HepG2 (cell line): ENCODE results near the gene RTP2. TPM values are rescaled to one million over a fixed set of nuclear protein-coding genes. Genes with fewer than 3 reads are reported as not detected.

Experiments
- AHDC1 ChIP-seq: sonication (generic); formaldehyde crosslinking; IDR thresholded peaks from 2 replicates; pipeline ENCODE4 v1.5.1; 2020; ENCODE audit warnings: mild to moderate bottlenecking, missing genetic modification reagents, borderline replicate concordance
- DZIP1 ChIP-seq: sonication (generic); formaldehyde crosslinking; IDR thresholded peaks from 2 replicates; pipeline ENCODE4 v1.5.0; 2020; ENCODE audit warnings: mild to moderate bottlenecking, missing genetic modification reagents
- KMT2A ChIP-seq: sonication (generic); formaldehyde crosslinking; IDR thresholded peaks from 2 replicates; pipeline ENCODE4 v1.4.0; 2020; ENCODE audit warnings: missing genetic modification reagents
- MAFK ChIP-seq, 2 experiments: IDR thresholded peaks in 1 of 2; conservative IDR thresholded peaks in 1 of 2; 2 replicates each; pipeline ENCODE4 v1.6.1; 2011; ENCODE audit warnings: improper control_type of control experiment in 2 of 2, low read length in 2 of 2
- MAZ ChIP-seq, 2 experiments: sonication (generic) in 1 of 2; formaldehyde crosslinking in 1 of 2; IDR thresholded peaks; 2 replicates each; pipeline versions ENCODE4 v1.5.0 to v1.6.1; 2012 to 2020; ENCODE audit warnings: low read depth in 2 of 2, mild to moderate bottlenecking in 2 of 2, borderline replicate concordance in 1 of 2, improper control_type of control experiment in 1 of 2, low read length in 1 of 2, missing genetic modification reagents in 1 of 2, moderate library complexity in 1 of 2
- NFAT5 ChIP-seq: sonication (generic); formaldehyde crosslinking; IDR thresholded peaks from 2 replicates; pipeline ENCODE4 v1.4.0; 2020; ENCODE audit warnings: missing genetic modification reagents
- RBM22 ChIP-seq: fragments of 200-400 bp; formaldehyde crosslinking; optimal IDR thresholded peaks from 2 replicates; pipeline ENCODE3; 2017; ENCODE audit warnings: mild to moderate bottlenecking, low read length, moderate library complexity
- ZNF33A ChIP-seq: sonication (generic); formaldehyde crosslinking; IDR thresholded peaks from 2 replicates; pipeline ENCODE4 v1.5.1; 2020; ENCODE audit warnings: missing genetic modification reagents, mild to moderate bottlenecking, moderate library complexity, borderline replicate concordance
- polyA plus RNA-seq, 8 experiments: library from polyadenylated mRNA; depleted of rRNA in 3 of 8; stranded (reverse) in 7 of 8; unstranded in 1 of 8; fragments of >200 nt; fragmentation: Illumina TruSeq in 4 of 8; extraction: Trizol in 4 of 8; gene quantifications; 2 replicates each; pipeline versions ENCODE4 v1.2.1 to v1.2.3, GENCODE V29; 2011 to 2016; ENCODE audit warnings: low read depth in 4 of 8, missing spikeins in 1 of 8, mixed read lengths in 1 of 8; ENCODE audit not compliant: insufficient read depth in 1 of 8
- total RNA-seq, 5 experiments: library from RNA; depleted of rRNA; stranded (reverse); fragments of >200 nt; fragmentation: Illumina TruSeq; extraction: Trizol; gene quantifications; 2 replicates each; pipeline ENCODE4 v1.2.3, GENCODE V29; 2016; ENCODE audit warnings: low read depth in 1 of 5
- TF ChIP-seq, protein P1 (sequence below): sonication (generic); formaldehyde crosslinking; IDR thresholded peaks from 2 replicates; pipeline ENCODE4 v1.9.0; 2022; ENCODE audit warnings: missing genetic modification reagents, mild to moderate bottlenecking, borderline replicate concordance

RTP2 gene
- total and polyA plus RNA-seq, 2 of the 13 experiments (the other 11 are each of a cell fraction or from before 2014, with no cell fraction given), result not detected

DNA sequence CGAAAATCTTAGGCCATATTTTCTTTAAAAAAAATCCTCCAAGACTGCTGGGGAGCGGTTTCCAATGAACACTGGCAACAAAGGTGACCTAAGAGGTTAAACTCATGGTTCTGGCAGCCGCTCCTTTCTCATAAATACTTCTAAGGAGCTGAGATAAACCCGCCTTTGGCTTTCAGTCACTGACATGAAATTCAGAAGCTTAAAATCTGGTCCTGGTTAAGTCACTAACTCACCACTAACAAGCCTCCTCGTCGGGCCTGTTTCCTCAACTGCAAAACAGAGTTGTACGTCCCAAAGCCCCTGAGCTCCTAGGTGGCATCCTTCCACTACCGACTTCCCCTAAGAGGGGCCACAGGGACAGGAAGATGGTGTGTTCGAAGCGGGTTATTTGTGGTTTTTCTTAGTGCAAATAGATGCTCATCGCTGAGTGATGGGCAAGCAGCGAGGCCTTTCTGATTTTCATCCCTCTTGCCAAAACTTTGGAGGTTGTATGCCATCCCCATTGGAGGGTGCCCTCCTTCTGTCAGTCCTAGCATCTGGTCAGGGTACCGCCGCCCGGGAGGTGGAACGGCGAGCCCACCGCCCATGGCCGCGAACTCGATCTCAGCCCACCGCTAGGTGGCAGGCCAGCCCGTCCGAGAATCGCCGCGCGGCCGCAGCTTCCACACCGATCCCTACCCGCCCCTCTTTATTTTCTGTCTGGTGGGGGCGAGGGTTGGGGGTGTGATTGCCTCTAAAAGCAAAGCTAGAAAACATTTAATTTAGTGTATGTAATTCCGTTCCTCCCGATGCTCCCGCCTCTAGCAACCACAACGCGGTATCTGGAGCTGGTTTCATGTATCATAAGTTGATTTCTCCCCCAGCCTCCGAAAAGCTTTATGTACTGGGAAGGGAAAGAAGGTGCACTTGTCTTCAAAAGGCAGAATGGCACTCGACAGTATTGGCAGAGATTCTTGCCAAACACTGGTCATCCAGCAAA lies 38.4 kb upstream of the RTP2 start (continued):
- TF ChIP-seq AHDC1 (CRISPR knock-in tag) (no peak), ZNF33A (no peak), MAZ (IDR thresholded peaks at IDR 0.05; ENCODE audit: borderline replicate concordance, low read depth, low read length) (peak; percentile 50; the same call in 1 of the 2 replicates), MAZ (CRISPR knock-in tag; IDR thresholded peaks at IDR 0.05; ENCODE audit: low read depth) (0 out of 2 replicates have a peak, but pooled peaks have one; percentile 19), DZIP1 (CRISPR knock-in tag) (no peak), RBM22 (peak; percentile 9), NFAT5 (CRISPR knock-in tag) (no peak), KMT2A (CRISPR knock-in tag) (peak; percentile 75), MAFK (conservative IDR thresholded peaks at IDR 0.05 in 1 of 2, IDR thresholded peaks at IDR 0.05 in 1 of 2; ENCODE audit: low read length in 2 of 2) (no peak)
- TF ChIP-seq, protein P1, sequence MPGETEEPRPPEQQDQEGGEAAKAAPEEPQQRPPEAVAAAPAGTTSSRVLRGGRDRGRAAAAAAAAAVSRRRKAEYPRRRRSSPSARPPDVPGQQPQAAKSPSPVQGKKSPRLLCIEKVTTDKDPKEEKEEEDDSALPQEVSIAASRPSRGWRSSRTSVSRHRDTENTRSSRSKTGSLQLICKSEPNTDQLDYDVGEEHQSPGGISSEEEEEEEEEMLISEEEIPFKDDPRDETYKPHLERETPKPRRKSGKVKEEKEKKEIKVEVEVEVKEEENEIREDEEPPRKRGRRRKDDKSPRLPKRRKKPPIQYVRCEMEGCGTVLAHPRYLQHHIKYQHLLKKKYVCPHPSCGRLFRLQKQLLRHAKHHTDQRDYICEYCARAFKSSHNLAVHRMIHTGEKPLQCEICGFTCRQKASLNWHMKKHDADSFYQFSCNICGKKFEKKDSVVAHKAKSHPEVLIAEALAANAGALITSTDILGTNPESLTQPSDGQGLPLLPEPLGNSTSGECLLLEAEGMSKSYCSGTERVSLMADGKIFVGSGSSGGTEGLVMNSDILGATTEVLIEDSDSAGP (CRISPR knock-in tag), result peak; percentile 17; the same call in 1 of the 2 replicates
